GM19397 (cell line): Measurements from ENCODE around the gene LILRB4.
"Not testable (repeated sequence)": the region's sequence is repeated elsewhere in the genome, so short reads cannot be mapped to it uniquely, and the experiment has no call there.

Experiments used
- ATAC-seq: cut with Tn5 transposase; IDR thresholded peaks from one replicate; pipeline ENCODE4 v1.9.1; 2021; ENCODE audit warnings: mild to moderate bottlenecking, moderate library complexity; ENCODE audit not compliant: unreplicated experiment

The LILRB4 gene

GRCh38 chr19:54691582-54692297 is 29.0 kb downstream of the LILRB4 start:
- ATAC-seq, result no peak

- ATAC-seq, result no peak
Observed at GRCh38 chr19:54692298-54692615, 29.5 kb downstream of the LILRB4 start.

- ATAC-seq, result no peak
Observed at GRCh38 chr19:54694648-54695047, 31.9 kb downstream of the LILRB4 start.

GRCh38 chr19:54696117-54696548 is 33.3 kb downstream of the LILRB4 start:
- ATAC-seq, result no peak

GRCh38 chr19:54696766-54697165 is 34.0 kb downstream of the LILRB4 start:
- no peak for ATAC-seq

GRCh38 chr19:54697716-54698115 is 34.9 kb downstream of the LILRB4 start:
- ATAC-seq, result not testable (repeated sequence)

GRCh38 chr19:54704928-54705327 is 42.1 kb downstream of the LILRB4 start:
- ATAC-seq, result no peak

GRCh38 chr19:54707962-54708361 is 45.2 kb downstream of the LILRB4 start:
- ATAC-seq, result no peak

GRCh38 chr19:54708781-54709180 is 46.0 kb downstream of the LILRB4 start:
- no peak for ATAC-seq

GRCh38 chr19:54709212-54709948 is 46.6 kb downstream of the LILRB4 start:
- ATAC-seq, result no peak

GRCh38 chr19:54709956-54710355 is 47.2 kb downstream of the LILRB4 start:
- ATAC-seq, result not testable (repeated sequence)
